Activated CD4-positive, alpha-beta T cell treated with anti-CD3 and anti-CD28 coated beads, Interleukin-2, Interleukin-6, amounts not matched to agents 100 ng/mL and 50 ng/mL, durations not matched to agents 16 hours and 8 hours (primary cell): ENCODE data around the gene NTF3.

Source experiments
- DNase-seq: peaks from one replicate; pipeline ENCODE4 v3.0.0-alpha.2; 2020

Gene NTF3

DNA sequence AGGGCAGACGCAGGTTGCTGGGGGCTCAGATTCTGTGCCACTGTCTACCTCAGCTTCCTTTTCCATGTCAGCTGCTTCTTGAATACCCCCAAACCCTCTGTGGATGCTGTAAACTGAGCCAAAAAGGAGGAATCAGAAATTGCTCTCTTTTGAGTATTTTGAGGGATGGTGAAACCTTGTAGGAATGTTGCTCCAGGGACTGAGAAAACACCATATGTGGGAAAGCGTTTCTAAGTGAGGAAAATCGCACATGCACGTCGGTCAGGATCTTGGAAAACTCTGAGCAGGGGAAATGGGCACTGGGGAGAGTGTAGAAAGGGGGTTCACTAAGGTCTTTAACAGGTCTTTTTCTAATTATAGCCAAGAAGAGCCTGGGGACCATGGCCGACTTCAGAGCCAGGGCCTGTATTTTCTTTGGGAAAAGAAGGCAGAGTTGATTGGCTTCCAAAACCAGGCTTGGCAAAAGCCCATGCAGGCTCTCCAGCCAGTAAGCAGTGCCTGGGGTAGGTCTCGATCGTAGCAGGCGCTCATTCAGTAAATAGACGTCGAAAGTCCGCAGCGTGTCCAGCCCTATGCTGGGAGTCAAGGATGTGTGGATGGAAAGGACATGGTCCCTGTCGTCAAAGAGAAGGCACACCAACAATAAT is 58.0 kb downstream of the NTF3 start:
- no peak for DNase-seq

DNA sequence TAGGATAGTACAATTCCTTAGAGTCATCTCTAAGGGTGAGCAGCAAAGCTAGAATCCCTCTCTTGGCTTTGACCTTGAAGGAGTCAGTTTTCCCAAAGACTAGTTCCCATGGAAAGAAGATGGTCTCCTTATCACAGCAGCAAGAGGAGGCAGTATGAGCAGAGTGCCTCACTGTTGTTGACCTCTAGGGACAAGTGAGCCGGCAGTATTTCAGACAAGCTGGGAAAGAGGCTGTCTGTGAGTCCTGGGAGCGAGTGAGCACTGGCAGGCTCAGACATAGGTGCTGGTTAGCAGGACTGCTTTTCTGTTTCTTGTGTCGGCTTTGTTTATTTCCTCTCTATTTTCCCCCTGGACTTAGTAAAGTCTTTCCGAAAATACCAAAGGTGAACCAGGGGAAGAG is 60.7 kb downstream of the NTF3 start:
- DNase-seq: no peak

DNA sequence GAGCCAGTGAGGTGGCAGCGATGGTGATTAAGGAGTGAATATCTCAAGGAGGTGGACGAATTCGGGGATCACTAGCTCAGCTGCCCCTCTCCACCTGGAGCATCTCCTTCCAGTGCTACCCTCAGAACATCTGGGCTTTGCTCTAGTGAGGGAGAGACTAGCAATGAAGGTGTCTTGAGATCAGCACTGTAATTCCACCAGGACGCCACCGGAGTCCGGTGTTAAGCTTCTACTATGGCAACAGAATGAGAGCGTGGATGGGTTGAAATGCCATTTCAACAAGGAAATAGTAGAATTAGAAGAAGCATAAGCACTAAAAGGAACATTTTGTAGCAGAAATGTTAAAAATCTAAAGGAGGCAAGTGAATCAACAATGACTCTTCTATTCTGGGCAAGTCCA is 61.1 kb downstream of the NTF3 start:
- no peak for DNase-seq

DNA sequence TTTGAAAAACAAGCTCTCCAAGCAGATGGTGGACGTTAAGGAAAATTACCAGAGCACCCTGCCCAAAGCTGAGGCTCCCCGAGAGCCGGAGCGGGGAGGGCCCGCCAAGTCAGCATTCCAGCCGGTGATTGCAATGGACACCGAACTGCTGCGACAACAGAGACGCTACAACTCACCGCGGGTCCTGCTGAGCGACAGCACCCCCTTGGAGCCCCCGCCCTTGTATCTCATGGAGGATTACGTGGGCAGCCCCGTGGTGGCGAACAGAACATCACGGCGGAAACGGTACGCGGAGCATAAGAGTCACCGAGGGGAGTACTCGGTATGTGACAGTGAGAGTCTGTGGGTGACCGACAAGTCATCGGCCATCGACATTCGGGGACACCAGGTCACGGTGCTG is 62.4 kb downstream of the NTF3 start:
- DNase-seq: no peak

GRCh38 chr12:5497329-5498053 is 65.6 kb downstream of the NTF3 start:
- no peak for DNase-seq

DNA sequence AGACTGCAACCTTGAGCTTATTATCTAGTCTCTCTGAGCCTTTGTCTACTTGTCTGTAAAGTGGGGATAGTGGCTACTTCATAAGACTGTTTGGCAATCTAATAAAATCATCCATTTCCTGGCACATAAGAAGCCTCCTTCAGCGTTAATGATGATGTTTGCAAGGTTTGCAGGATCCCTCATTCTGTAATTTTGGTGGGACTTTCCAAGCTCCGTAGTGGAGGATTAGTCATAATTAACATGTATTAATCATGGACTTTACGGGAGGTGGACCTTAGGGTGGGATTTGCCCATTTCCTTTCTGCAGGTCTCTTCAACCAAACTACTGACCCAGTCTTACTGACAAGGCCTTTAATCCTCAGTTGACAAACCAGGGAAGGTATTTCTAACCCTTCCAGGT is 66.2 kb downstream of the NTF3 start:
- no peak for DNase-seq

DNA sequence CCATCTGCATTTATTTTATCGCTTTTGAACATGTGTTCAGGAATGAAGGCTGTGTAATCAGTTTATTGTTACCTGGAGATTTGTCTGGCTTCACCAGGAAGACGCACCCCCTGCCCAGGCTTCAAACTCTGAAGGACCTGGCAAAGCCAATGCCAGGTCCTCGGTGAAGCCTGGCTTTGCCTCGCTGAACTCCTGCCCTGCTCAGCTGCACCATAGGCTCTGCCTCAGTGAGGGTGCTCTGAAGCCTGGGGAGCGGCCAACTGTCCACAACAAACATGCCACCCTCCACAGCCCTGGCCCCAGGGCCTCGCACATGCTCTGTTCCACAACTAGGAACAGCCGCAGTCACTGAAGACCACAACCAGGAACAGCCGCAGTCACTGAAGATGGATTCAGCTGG is 66.9 kb downstream of the NTF3 start:
- no peak for DNase-seq

DNA sequence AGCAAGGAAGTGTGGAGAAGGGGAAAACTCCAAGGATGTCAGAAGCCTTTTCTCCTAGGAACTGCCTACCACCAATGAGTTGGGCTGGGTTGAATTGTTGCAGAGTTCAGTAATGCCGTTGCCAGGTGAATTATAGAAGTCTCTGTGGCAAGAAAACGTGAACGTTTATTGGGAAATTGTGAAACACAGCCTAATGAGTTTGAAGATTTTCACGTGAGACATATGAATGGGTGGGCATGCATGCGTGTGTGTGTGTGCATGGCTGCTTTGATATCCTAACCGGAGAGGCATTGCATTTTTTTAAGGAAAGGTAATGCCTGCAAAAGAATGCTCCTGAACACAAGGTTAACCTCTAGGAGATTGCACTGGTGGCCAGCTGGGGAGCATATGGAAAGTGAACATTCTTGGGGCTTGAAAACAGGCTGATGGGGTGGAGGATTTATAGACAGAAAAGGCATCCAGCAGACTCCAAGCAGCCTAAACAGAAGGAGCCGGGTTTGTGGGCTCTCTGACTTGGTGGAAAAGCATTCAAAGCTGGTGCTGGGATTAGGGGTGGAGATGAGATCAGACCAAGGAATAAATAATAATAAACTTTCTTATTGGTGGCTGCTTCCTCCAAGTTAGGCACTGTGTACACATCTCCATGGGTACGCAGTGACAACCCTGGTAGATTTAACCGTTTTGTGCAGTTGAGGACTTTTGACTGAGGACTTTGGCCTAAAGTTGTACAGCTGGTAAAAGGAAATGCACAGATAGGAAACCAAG is 67.8 kb downstream of the NTF3 start:
- DNase-seq: no peak

DNA sequence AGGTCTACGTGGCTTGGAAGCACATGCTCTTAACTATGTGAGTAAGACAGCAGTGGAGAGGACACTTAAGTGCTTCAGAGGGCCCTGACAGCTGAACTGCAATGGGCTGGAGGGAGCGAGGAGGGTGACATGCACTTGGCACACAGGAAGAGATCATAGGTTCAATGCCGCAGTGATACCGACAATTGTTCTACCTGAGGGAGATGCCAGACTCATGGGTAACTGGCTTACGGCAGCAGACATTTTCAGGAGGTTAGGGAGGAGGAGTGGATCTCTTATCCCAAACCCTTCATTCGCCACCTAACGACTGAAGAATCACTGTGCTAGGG is 68.4 kb downstream of the NTF3 start:
- DNase-seq: no peak

DNA sequence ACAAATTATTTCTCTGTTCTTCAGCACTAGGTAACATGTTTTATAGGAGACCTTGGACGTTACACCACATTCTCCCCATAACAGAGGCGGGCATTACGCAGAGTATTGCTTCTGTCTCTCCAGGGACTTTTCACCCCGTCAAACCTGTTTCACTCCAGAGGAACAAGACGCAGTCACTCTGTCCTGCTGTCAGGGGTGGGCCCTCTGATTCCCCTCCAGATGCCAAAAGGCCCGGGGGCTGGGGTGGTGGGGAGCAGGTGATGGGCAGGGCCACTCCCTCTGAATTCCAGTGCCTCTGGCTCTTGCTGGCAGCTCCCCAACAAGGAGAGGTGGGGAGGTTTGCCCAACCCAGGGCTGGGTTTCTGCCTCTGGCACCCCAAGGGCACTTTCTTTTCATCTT is 71.9 kb downstream of the NTF3 start:
- no peak for DNase-seq

DNA sequence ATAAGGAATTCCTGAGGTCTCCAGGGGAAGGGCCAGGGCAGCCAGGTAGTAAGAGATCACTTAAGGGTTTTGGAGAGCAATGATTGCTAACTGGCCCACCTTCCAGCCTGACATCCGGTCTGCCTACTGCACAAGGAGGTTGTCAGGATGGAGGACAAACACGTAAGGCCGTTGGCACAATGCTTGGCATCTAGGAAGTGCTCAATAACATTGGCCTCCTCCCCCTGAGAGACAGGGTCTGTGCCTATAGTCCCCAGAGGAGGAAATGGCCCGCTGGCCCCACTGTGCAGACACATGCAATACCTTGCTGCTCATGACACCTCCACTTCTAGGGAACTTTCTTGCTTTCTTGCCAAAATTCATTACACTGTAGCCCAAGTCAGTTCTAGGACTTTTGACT is 73.2 kb downstream of the NTF3 start:
- no peak for DNase-seq

GRCh38 chr12:5505751-5506150 is 73.8 kb downstream of the NTF3 start:
- no peak for DNase-seq

- DNase-seq: no peak
Observed at GRCh38 chr12:5506295-5506694, 74.4 kb downstream of the NTF3 start.

DNA sequence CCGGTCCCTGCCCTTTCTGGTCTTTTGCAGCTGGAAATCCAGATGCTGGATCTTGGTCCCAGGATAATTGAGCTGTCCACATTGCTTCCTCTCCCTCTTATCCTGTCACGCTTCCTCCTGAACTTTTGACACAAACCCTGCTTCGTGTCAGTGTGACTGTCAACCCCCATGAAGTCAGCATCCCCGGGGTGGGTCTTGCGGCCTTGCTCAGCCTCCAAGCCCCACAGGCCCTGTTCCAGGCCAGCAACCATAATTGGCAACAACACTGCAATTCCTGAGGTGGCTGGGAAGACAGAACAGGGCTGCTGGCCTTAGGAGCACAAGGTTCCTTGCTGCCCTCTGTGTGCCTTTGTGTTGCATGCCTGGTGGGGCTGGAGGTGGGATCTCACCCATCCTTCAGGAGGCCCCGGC is 74.9 kb downstream of the NTF3 start:
- DNase-seq: no peak

DNA sequence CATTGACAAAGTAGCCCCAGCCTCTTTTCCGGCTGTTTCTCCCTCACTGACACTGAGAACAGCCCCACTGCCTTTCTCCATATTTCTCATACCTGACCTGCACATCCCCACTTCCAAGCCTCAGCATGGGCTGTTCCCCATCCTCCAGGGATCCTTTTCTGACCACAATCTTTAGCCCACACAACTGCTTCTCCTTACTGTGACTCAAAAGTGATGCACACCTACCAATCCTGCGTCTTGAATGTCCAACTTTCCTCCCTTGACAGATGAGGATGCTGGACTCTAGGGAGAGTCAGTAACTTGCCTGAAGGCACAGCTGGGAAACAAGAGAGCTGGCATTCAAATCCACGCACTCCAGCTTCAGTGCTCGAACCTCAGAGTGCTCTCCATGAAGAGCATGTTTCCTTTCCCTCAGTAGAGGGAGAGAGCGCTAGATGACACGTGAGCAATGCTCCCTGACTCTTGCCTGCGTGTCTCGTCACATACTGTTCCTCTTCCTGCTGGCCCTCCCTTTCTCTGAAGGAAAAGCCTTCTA is 75.6 kb downstream of the NTF3 start:
- DNase-seq: no peak

- DNase-seq: no peak
Observed at GRCh38 chr12:5507944-5508343, 76.0 kb downstream of the NTF3 start.

DNA sequence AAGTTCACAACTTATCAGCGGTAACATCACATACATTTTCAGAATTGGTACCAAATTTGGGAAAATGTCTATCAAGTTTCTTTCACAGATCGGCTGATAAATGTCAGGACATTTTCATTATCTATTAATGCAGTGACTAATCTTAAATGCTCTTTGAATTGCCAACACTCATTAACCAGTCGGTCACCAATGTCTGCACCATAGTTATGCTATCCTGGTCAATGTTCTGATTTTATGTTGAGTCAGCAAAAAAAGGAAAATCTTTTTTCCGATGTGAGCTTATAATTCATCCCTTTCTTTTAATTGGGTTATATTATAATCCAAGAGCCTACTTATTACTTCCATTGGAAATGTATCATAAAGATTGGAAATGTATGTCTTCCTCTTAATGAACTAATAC is 77.2 kb downstream of the NTF3 start:
- DNase-seq: no peak

DNA sequence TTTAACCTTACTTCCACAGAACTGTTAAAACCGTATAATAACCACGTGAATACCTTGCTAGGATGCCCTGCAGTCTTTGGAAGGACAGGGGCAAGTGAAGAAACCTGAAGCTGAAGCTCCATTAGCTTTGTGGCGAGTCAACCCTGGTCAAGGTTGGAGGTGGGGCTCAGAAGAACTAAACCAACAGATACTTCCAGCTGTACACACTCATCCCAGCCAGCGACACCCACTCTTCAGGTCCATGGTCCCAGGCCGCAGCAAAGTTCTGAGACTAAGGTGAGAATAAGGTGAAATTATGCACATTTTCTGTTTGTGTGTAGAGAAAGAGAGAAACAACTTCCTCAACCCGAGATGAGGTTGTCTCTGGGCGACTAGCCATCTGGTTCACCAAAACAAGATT is 77.6 kb downstream of the NTF3 start:
- DNase-seq: no peak

GRCh38 chr12:5510251-5510805 is 78.4 kb downstream of the NTF3 start:
- DNase-seq: no peak

DNA sequence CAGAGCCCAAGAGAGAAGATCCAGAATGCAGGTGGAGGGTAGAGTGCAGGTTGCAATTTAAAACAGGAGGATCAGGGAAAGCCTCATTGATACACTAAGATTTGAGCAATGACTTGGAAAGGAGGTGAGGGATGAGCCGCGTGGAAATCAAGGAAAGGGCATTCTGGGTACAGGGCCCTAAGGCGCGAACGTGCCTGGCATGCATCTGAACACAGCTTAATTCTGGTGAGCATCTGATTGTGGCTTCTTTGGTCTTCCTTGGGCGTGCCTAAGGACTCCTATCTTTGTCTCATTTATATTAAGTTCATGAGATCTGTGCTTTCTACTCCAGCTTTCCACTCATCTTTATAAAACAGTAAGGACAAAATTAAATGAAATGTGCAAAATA is 79.3 kb downstream of the NTF3 start:
- no peak for DNase-seq

DNA sequence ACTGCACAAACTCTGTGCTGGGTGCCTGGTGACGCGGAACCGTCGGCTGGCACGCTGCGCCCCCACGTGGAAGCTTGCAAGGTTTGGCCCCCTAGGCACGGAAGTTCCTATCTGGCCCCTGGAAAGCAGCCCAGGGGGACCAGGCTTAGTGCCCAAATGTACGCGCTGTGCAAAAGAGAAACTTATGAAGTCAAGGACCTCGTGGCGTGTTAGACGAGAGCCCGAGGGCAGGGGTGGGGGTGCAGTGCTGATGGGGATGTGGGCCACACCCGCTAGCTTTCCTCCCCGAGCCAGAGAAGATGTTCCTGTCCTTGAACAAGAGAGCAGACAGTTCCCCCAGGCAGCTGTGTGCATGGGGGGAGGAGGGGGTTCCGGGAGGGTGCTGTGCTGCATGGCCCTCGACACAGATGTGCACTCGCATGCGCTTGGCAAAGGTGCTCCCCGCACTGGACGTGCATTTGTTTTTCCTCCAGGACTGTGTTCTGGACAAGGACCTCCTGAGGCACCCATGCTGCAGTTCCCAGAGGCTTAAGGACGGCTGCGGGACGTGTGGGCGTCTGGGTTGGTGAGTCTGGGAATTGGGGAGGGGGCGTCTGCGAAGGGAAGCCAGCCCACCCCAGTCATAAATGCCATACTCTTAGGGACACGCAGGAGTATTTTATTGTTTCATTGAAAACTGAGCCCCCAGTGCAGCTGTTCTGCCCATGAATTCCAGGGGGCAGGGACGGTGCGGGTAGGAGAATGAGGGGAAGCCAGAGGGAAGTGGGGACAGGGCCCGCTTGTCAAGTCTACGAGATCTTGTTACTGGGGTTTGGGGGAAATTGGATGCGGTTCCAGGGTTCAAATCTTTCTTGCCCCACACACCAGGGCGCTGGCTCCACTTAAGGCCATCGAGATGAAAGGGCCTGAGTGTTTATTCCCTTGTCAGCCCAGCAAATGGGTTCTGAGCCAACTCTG is 80.0 kb downstream of the NTF3 start:
- peak; percentile 21 for DNase-seq

- no peak for DNase-seq
Observed at GRCh38 chr12:5512601-5512970, 80.7 kb downstream of the NTF3 start.

GRCh38 chr12:5513406-5513805 is 81.5 kb downstream of the NTF3 start:
- no peak for DNase-seq
